ENCODE results near the gene CMSS1. TPM values are rescaled to one million over a fixed set of nuclear protein-coding genes. Genes with fewer than 3 reads are reported as not detected.

The CMSS1 gene
- total and polyA plus RNA-seq, 5 donors from 2014 or later: 20.5 to 34.0 (median 22.0) TPM

GRCh38 chr3:100001526-100002270, 184.0 kb downstream of the CMSS1 start:
- H3K9me3 Mint-ChIP-seq: peaks cover 0 to 6% (median 1%) of the 10 kb centered on the region in 7 donors
- Histone ChIP-seq H3K36me3 (ENCODE audit: control insufficient read depth, insufficient read depth, low read length) (no peaks in the 10 kb centered on the region), H3K9me3 (ENCODE audit: control insufficient read depth in 2 of 2, low read length in 2 of 2) (no peaks in the 10 kb centered on the region), H3K27me3 (ENCODE audit: control insufficient read depth, insufficient read depth, low read length) (no peaks in the 10 kb centered on the region), H3K4me1 (ENCODE audit: control insufficient read depth, insufficient read depth, low read length, poor library complexity, severe bottlenecking) (no peaks in the 10 kb centered on the region), H3K27ac (ENCODE audit: insufficient read depth, low read length, poor library complexity, severe bottlenecking) (no peak overlapping the region), H3K4me3 (ENCODE audit: low read depth, low read length) (no peak overlapping the region)
- no peaks in the 10 kb centered on the region for H3K27me3 Mint-ChIP-seq
- no peak overlapping the region for H3K4me3 Mint-ChIP-seq
- H3K36me3 Mint-ChIP-seq: peaks cover 7% of the 10 kb centered on the region
- DNase-seq (no peak), ATAC-seq (ENCODE audit: low read depth in 2 of 2) (no peak)
- H3K4me1 Mint-ChIP-seq: peaks cover 4 to 14% (median 11%) of the 10 kb centered on the region in 4 donors
- H3K27ac Mint-ChIP-seq: no peak overlapping the region

- Mint-ChIP-seq H3K4me3 (no peak overlapping the region), H3K27me3 (no peaks in the 10 kb centered on the region), H3K4me1 (peaks cover 4 to 17% (median 11%) of the 10 kb centered on the region in 4 donors), H3K27ac (no peak overlapping the region), H3K9me3 (peaks cover 0 to 6% (median 0%) of the 10 kb centered on the region in 7 donors), H3K36me3 (peaks cover 3% of the 10 kb centered on the region)
- DNase-seq (no peak), ATAC-seq (ENCODE audit: low read depth in 2 of 2) (no peak)
- Histone ChIP-seq H3K27me3 (ENCODE audit: control insufficient read depth, insufficient read depth, low read length) (no peaks in the 10 kb centered on the region), H3K4me1 (ENCODE audit: control insufficient read depth, insufficient read depth, low read length, poor library complexity, severe bottlenecking) (no peaks in the 10 kb centered on the region), H3K9me3 (ENCODE audit: control insufficient read depth in 2 of 2, low read length in 2 of 2) (no peaks in the 10 kb centered on the region), H3K4me3 (ENCODE audit: low read depth, low read length) (no peak overlapping the region), H3K36me3 (ENCODE audit: control insufficient read depth, insufficient read depth, low read length) (no peaks in the 10 kb centered on the region), H3K27ac (ENCODE audit: insufficient read depth, low read length, poor library complexity, severe bottlenecking) (no peak overlapping the region)
Observed at GRCh38 chr3:100002599-100003350, 185.1 kb downstream of the CMSS1 start.

- peaks cover 4 to 17% (median 10%) of the 10 kb centered on the region in 4 donors for H3K4me1 Mint-ChIP-seq
- Histone ChIP-seq H3K27me3 (ENCODE audit: control insufficient read depth, insufficient read depth, low read length) (no peaks in the 10 kb centered on the region), H3K4me1 (ENCODE audit: control insufficient read depth, insufficient read depth, low read length, poor library complexity, severe bottlenecking) (no peaks in the 10 kb centered on the region), H3K4me3 (ENCODE audit: low read depth, low read length) (no peak overlapping the region), H3K27ac (ENCODE audit: insufficient read depth, low read length, poor library complexity, severe bottlenecking) (no peak overlapping the region), H3K9me3 (ENCODE audit: control insufficient read depth in 2 of 2, low read length in 2 of 2) (no peaks in the 10 kb centered on the region), H3K36me3 (ENCODE audit: control insufficient read depth, insufficient read depth, low read length) (no peaks in the 10 kb centered on the region)
- H3K4me3 Mint-ChIP-seq: peak overlapping the region in 1 of 4 donors; percentile 23
- peaks cover 3% of the 10 kb centered on the region for H3K36me3 Mint-ChIP-seq
- H3K27ac Mint-ChIP-seq: no peak overlapping the region
- peaks cover 0 to 6% (median 0%) of the 10 kb centered on the region in 7 donors for H3K9me3 Mint-ChIP-seq
- H3K27me3 Mint-ChIP-seq: no peaks in the 10 kb centered on the region
- ATAC-seq (ENCODE audit: low read depth in 2 of 2): no peak
- DNase-seq: no peak
Observed at GRCh38 chr3:100003609-100004503, 186.2 kb downstream of the CMSS1 start.

GRCh38 chr3:100004931-100005330, 187.3 kb downstream of the CMSS1 start:
- H3K36me3 Mint-ChIP-seq: peaks cover 3% of the 10 kb centered on the region
- no peak overlapping the region for H3K27ac ChIP-seq (ENCODE audit: insufficient read depth, low read length, poor library complexity, severe bottlenecking)
- H3K4me3 Mint-ChIP-seq: no peak overlapping the region
- H3K4me1 ChIP-seq (ENCODE audit: control insufficient read depth, insufficient read depth, low read length, poor library complexity, severe bottlenecking): no peaks in the 10 kb centered on the region
- H3K4me3 ChIP-seq (ENCODE audit: low read depth, low read length): no peak overlapping the region
- H3K27me3 Mint-ChIP-seq: no peaks in the 10 kb centered on the region
- peaks cover 4 to 19% (median 11%) of the 10 kb centered on the region in 4 donors for H3K4me1 Mint-ChIP-seq
- H3K9me3 ChIP-seq (ENCODE audit: control insufficient read depth in 2 of 2, low read length in 2 of 2): no peaks in the 10 kb centered on the region
- no peak overlapping the region for H3K27ac Mint-ChIP-seq
- peaks cover 0 to 3% (median 0%) of the 10 kb centered on the region in 7 donors for H3K9me3 Mint-ChIP-seq
- DNase-seq (no peak), ATAC-seq (ENCODE audit: low read depth in 2 of 2) (no peak)
- H3K27me3 ChIP-seq (ENCODE audit: control insufficient read depth, insufficient read depth, low read length): no peaks in the 10 kb centered on the region
- H3K36me3 ChIP-seq (ENCODE audit: control insufficient read depth, insufficient read depth, low read length): no peaks in the 10 kb centered on the region

- no peak for DNase-seq
- no peak for ATAC-seq (ENCODE audit: low read depth in 2 of 2)
- peaks cover 0 to 5% (median 0%) of the 10 kb centered on the region in 7 donors for H3K9me3 Mint-ChIP-seq
- Histone ChIP-seq H3K9me3 (ENCODE audit: control insufficient read depth in 2 of 2, low read length in 2 of 2) (no peaks in the 10 kb centered on the region), H3K27me3 (ENCODE audit: control insufficient read depth, insufficient read depth, low read length) (no peaks in the 10 kb centered on the region), H3K4me3 (ENCODE audit: low read depth, low read length) (no peak overlapping the region), H3K36me3 (ENCODE audit: control insufficient read depth, insufficient read depth, low read length) (no peaks in the 10 kb centered on the region), H3K4me1 (ENCODE audit: control insufficient read depth, insufficient read depth, low read length, poor library complexity, severe bottlenecking) (no peaks in the 10 kb centered on the region), H3K27ac (ENCODE audit: insufficient read depth, low read length, poor library complexity, severe bottlenecking) (no peak overlapping the region)
- H3K4me3 Mint-ChIP-seq: no peak overlapping the region
- H3K27me3 Mint-ChIP-seq: no peaks in the 10 kb centered on the region
- H3K4me1 Mint-ChIP-seq: peaks cover 4 to 19% (median 11%) of the 10 kb centered on the region in 4 donors
- peaks cover 4% of the 10 kb centered on the region for H3K36me3 Mint-ChIP-seq
- H3K27ac Mint-ChIP-seq: no peak overlapping the region
Observed at GRCh38 chr3:100005665-100006393, 188.2 kb downstream of the CMSS1 start.

GRCh38 chr3:100006570-100007271, 189.1 kb downstream of the CMSS1 start:
- Mint-ChIP-seq H3K9me3 (peaks cover 0 to 5% (median 0%) of the 10 kb centered on the region in 7 donors), H3K4me3 (no peak overlapping the region), H3K4me1 (peaks cover 4 to 19% (median 11%) of the 10 kb centered on the region in 4 donors), H3K27ac (no peak overlapping the region), H3K36me3 (peaks cover 11% of the 10 kb centered on the region), H3K27me3 (no peaks in the 10 kb centered on the region)
- Histone ChIP-seq H3K27ac (ENCODE audit: insufficient read depth, low read length, poor library complexity, severe bottlenecking) (no peak overlapping the region), H3K4me3 (ENCODE audit: low read depth, low read length) (no peak overlapping the region), H3K36me3 (ENCODE audit: control insufficient read depth, insufficient read depth, low read length) (no peaks in the 10 kb centered on the region), H3K9me3 (ENCODE audit: control insufficient read depth in 2 of 2, low read length in 2 of 2) (no peaks in the 10 kb centered on the region), H3K27me3 (ENCODE audit: control insufficient read depth, insufficient read depth, low read length) (no peaks in the 10 kb centered on the region), H3K4me1 (ENCODE audit: control insufficient read depth, insufficient read depth, low read length, poor library complexity, severe bottlenecking) (no peaks in the 10 kb centered on the region)
- no peak for ATAC-seq (ENCODE audit: low read depth in 2 of 2)
- DNase-seq: no peak

All from CD4-positive, CD25-positive, alpha-beta regulatory T cell (primary cell).